Loucy (cell line): ENCODE data around the gene SYF2.

Experiments
- H2AFZ ChIP-seq: fragments of 200-600 bp; sonication (generic); 2 replicates; pipeline ENCODE4 v1.6.0; 2016; ENCODE audit warnings: antibody characterized with exemption, mild to moderate bottlenecking, low read length, moderate library complexity
- H3F3A ChIP-seq: fragments of 200-600 bp; 2 replicates; pipeline ENCODE4 v1.6.0; 2016; ENCODE audit warnings: antibody characterized with exemption, low read depth, mild to moderate bottlenecking
- H3K27me3 ChIP-seq: fragments of 200-600 bp; sonication (generic); 2 replicates; pipeline ENCODE4 v1.6.1; 2014; ENCODE audit warnings: low read length, mild to moderate bottlenecking; ENCODE audit not compliant: insufficient read depth, poor library complexity, severe bottlenecking
- H3K36me3 ChIP-seq: fragments of 200-600 bp; sonication (generic); 2 replicates; pipeline ENCODE4 v1.6.1; 2016; ENCODE audit warnings: low read length; ENCODE audit not compliant: insufficient read depth
- H3K4me1 ChIP-seq: fragments of 200-600 bp; sonication (generic); 2 replicates; pipeline ENCODE4 v1.5.1; 2014; ENCODE audit warnings: low read length, mild to moderate bottlenecking; ENCODE audit not compliant: insufficient read depth, poor library complexity, severe bottlenecking
- H3K4me2 ChIP-seq: fragments of 200-600 bp; sonication (generic); 2 replicates; pipeline ENCODE4 v1.6.0; 2014; ENCODE audit warnings: antibody characterized with exemption, low read length, low read depth, mild to moderate bottlenecking; ENCODE audit not compliant: poor library complexity, severe bottlenecking
- H3K4me3 ChIP-seq: fragments of 200-600 bp; sonication (generic); 2 replicates; pipeline ENCODE4 v1.5.1; 2014; ENCODE audit warnings: low read length, mild to moderate bottlenecking, mixed read lengths; ENCODE audit not compliant: poor library complexity, severe bottlenecking
- H3K79me2 ChIP-seq: fragments of 200-600 bp; sonication (generic); 2 replicates; pipeline ENCODE4 v1.6.1; 2014; ENCODE audit warnings: low read length; ENCODE audit not compliant: insufficient read depth
- H3K9ac ChIP-seq: fragments of 200-600 bp; sonication (generic); 2 replicates; pipeline ENCODE4 v1.6.0; 2014; ENCODE audit warnings: mild to moderate bottlenecking, low read depth, low read length, moderate library complexity; ENCODE audit not compliant: poor library complexity, severe bottlenecking
- H3K9me2 ChIP-seq: fragments of 200-600 bp; sonication (generic); replicated peaks from 2 replicates; pipeline ENCODE4 v1.6.1; 2016; ENCODE audit warnings: low read depth, low read length, mixed read lengths
- H3K9me3 ChIP-seq: fragments of 200-600 bp; sonication (generic); 2 replicates; pipeline ENCODE4 v1.6.1; 2014; ENCODE audit warnings: mild to moderate bottlenecking, antibody characterized with exemption, low read length, low read depth; ENCODE audit not compliant: insufficient read depth
- H4K20me1 ChIP-seq: fragments of 200-600 bp; sonication (generic); 2 replicates; pipeline ENCODE4 v1.6.0; 2014; ENCODE audit warnings: antibody characterized with exemption, low read length, mild to moderate bottlenecking; ENCODE audit not compliant: insufficient read depth, poor library complexity, severe bottlenecking
- CTCF ChIP-seq: fragments of 200-600 bp; sonication (generic); conservative IDR thresholded peaks from 2 replicates; pipeline ENCODE4 v1.5.1; 2014; ENCODE audit warnings: mild to moderate bottlenecking, antibody characterized with exemption, low read length
- EZH2phosphoT487 ChIP-seq: fragments of 200-600 bp; IDR thresholded peaks from 2 replicates; pipeline ENCODE4 v1.6.1; 2018; ENCODE audit warnings: antibody characterized with exemption, mild to moderate bottlenecking, moderate library complexity, borderline replicate concordance

The SYF2 gene

GRCh38 chr1:25183126-25183980 lies 48.9 kb downstream of the SYF2 start:
- no peak overlapping the region for H3K9ac ChIP-seq

GRCh38 chr1:25182629-25183028 lies 49.7 kb downstream of the SYF2 start:
- Histone ChIP-seq H3K9me3 (no peaks in the 10 kb centered on the region), H3K27me3 (no peaks in the 10 kb centered on the region), H3K4me2 (no peak overlapping the region), H4K20me1 (no peaks in the 10 kb centered on the region), H3K4me3 (no peak overlapping the region), H3K9ac (no peak overlapping the region), H3K79me2 (no peaks in the 10 kb centered on the region), H3K9me2 (no peaks in the 10 kb centered on the region), H3F3A (no peaks in the 10 kb centered on the region), H2AFZ (no peak overlapping the region), H3K4me1 (no peaks in the 10 kb centered on the region), H3K36me3 (no peaks in the 10 kb centered on the region)
- TF ChIP-seq EZH2phosphoT487 (no peak), CTCF (no peak)

More at GRCh38 chr1:25183126-25183980, 48.9 kb downstream of the SYF2 start:
- Histone ChIP-seq H3K27me3 (no peaks in the 10 kb centered on the region), H2AFZ (no peak overlapping the region), H3K79me2 (no peaks in the 10 kb centered on the region), H4K20me1 (no peaks in the 10 kb centered on the region), H3K9me2 (no peaks in the 10 kb centered on the region), H3K36me3 (no peaks in the 10 kb centered on the region), H3K9me3 (no peaks in the 10 kb centered on the region), H3F3A (no peaks in the 10 kb centered on the region), H3K4me1 (no peaks in the 10 kb centered on the region), H3K4me2 (no peak overlapping the region), H3K4me3 (no peak overlapping the region)
- TF ChIP-seq CTCF = no peak

GRCh38 chr1:25180996-25181395 lies 51.3 kb downstream of the SYF2 start:
- H3K4me1 ChIP-seq = no peaks in the 10 kb centered on the region

More at GRCh38 chr1:25180996-25181395, 51.3 kb downstream of the SYF2 start:
- no peaks in the 10 kb centered on the region for H3K36me3 ChIP-seq
- H3K27me3 ChIP-seq = no peaks in the 10 kb centered on the region
- H4K20me1 ChIP-seq = no peaks in the 10 kb centered on the region
- TF ChIP-seq EZH2phosphoT487 = no peak
- TF ChIP-seq CTCF = no peak
- H3K9ac ChIP-seq = no peak overlapping the region
- H3F3A ChIP-seq = no peaks in the 10 kb centered on the region
- no peak overlapping the region for H3K4me2 ChIP-seq
- no peak overlapping the region for H2AFZ ChIP-seq
- H3K9me2 ChIP-seq = no peaks in the 10 kb centered on the region
- no peaks in the 10 kb centered on the region for H3K79me2 ChIP-seq
- no peak overlapping the region for H3K4me3 ChIP-seq
- H3K9me3 ChIP-seq = no peaks in the 10 kb centered on the region
